K562 (cell line): ENCODE results near the gene DHX36.

ENCODE experiments used
- BHLHE40 ChIP-seq: IDR thresholded peaks from 2 replicates; pipeline ENCODE4 v1.6.1; 2011; ENCODE audit warnings: low read length, improper control_type of control experiment
- CTCF ChIP-seq, 3 experiments: IDR thresholded peaks in 2 of 3; conservative IDR thresholded peaks in 1 of 3; 2 replicates each; pipeline ENCODE4 v1.5.1; 2011 to 2012; ENCODE audit warnings: low read length in 3 of 3, mild to moderate bottlenecking in 3 of 3, control low read depth in 2 of 3, improper control_type of control experiment in 1 of 3, inconsistent platforms in 1 of 3, low read depth in 1 of 3, mixed read lengths in 1 of 3, moderate library complexity in 1 of 3; ENCODE audit not compliant: insufficient read depth in 2 of 3
- EZH2 ChIP-seq: IDR thresholded peaks from 2 replicates; pipeline ENCODE4 v1.6.1; 2012; ENCODE audit warnings: low read depth, mild to moderate bottlenecking, inconsistent platforms, low read length, borderline replicate concordance
- MAFF ChIP-seq: IDR thresholded peaks from 2 replicates; pipeline ENCODE4 v1.6.1; 2012; ENCODE audit warnings: low read length, improper control_type of control experiment
- MTA1 ChIP-seq: fragments of 450-650 bp; IDR thresholded peaks from 2 replicates; pipeline ENCODE4 v1.6.1; 2017; ENCODE audit warnings: borderline replicate concordance
- POU5F1 ChIP-seq: fragments of 150-350 bp; IDR thresholded peaks from 2 replicates; pipeline ENCODE4 v1.6.1; 2014; ENCODE audit warnings: borderline replicate concordance, low read length, low read depth, mild to moderate bottlenecking; ENCODE audit not compliant: partially characterized antibody
- RB1 ChIP-seq: fragments of 450-650 bp; IDR thresholded peaks from 2 replicates; pipeline ENCODE4 v1.6.1; 2017; ENCODE audit warnings: low read depth, mild to moderate bottlenecking
- ZNF384 ChIP-seq: IDR thresholded peaks from 2 replicates; pipeline ENCODE4 v1.6.1; 2012; ENCODE audit warnings: low read depth, low read length, improper control_type of control experiment

GRCh38 chr3:154244644-154245043, 79.6 kb downstream of the DHX36 start:
- no peak for TF ChIP-seq MTA1
- no peak for TF ChIP-seq MAFF
- no peak for TF ChIP-seq CTCF (IDR thresholded peaks at IDR 0.05 in 2 of 3, conservative IDR thresholded peaks at IDR 0.05 in 1 of 3; ENCODE audit: insufficient read depth in 2 of 3, low read depth in 1 of 3, low read length in 3 of 3)
- TF ChIP-seq EZH2: no peak
- no peak for TF ChIP-seq ZNF384
- TF ChIP-seq BHLHE40: no peak
- TF ChIP-seq POU5F1: no peak
- no peak for TF ChIP-seq RB1
